Activated T-helper 1 cell treated with anti-CD3 and anti-CD28 coated beads, Interleukin-2, amount 50 U/mL, for 16 hours (primary cell): ENCODE results near the gene NSD2.
"Not testable (repeated sequence)": the region's sequence is repeated elsewhere in the genome, so short reads cannot be mapped to it uniquely, and the experiment has no call there.

Experiments used
- DNase-seq, 2 donors: peaks; one replicate each; pipeline ENCODE4 v3.0.0-alpha.2; 2020; ENCODE audit warnings: low read depth in 1 of 2, low spot score in 1 of 2

NSD2 gene

DNA sequence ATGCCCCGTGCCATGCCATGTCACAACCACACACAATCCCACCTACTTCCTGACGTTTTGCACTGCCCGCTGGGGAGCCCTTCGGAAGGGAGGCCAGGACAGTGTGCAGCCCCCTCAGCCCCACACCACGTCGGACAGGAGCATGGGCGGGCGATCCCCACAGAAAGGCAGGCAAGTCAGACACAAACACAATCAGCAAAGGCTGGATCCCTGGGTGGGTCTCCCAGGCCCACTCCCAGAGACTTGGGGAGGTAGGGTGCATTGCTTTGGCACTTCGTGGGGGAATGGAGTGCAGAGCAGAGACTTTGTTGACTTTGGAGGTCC lies 29.3 kb upstream of the NSD2 start:
- no peak for DNase-seq

- no peak for DNase-seq
These were observed 28.8 kb upstream of the NSD2 start for GRCh38 chr4:1842339-1842895.

GRCh38 chr4:1842993-1843448 lies 28.2 kb upstream of the NSD2 start:
- DNase-seq: no peak

GRCh38 chr4:1843852-1844251 lies 27.3 kb upstream of the NSD2 start:
- no peak for DNase-seq

- not testable (repeated sequence) for DNase-seq
These were observed 26.6 kb upstream of the NSD2 start for GRCh38 chr4:1844618-1845017.

GRCh38 chr4:1846580-1846979 lies 24.6 kb upstream of the NSD2 start:
- DNase-seq: no peak

- no peak for DNase-seq
These were observed 20.9 kb upstream of the NSD2 start for GRCh38 chr4:1850276-1850675.

DNA sequence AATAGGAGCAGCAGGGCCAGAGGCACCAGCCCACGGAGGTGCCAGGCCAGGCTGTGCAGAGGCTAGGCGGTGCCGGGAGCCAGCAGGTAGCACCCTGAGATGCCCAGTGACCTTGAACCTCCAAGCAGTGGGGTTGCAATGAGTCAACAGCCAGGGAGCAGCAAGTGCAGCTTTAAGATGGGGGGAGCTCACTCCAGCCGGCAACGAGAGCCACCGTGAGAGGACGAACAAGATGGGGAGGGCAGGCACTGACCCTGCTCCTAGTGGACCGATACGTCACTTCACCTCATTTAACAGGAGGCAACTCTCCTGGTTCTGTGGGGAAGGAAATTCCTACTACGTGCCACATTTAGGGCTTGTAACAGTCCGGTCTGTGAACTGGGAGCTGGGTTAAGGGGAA lies 20.0 kb upstream of the NSD2 start:
- no peak for DNase-seq

DNA sequence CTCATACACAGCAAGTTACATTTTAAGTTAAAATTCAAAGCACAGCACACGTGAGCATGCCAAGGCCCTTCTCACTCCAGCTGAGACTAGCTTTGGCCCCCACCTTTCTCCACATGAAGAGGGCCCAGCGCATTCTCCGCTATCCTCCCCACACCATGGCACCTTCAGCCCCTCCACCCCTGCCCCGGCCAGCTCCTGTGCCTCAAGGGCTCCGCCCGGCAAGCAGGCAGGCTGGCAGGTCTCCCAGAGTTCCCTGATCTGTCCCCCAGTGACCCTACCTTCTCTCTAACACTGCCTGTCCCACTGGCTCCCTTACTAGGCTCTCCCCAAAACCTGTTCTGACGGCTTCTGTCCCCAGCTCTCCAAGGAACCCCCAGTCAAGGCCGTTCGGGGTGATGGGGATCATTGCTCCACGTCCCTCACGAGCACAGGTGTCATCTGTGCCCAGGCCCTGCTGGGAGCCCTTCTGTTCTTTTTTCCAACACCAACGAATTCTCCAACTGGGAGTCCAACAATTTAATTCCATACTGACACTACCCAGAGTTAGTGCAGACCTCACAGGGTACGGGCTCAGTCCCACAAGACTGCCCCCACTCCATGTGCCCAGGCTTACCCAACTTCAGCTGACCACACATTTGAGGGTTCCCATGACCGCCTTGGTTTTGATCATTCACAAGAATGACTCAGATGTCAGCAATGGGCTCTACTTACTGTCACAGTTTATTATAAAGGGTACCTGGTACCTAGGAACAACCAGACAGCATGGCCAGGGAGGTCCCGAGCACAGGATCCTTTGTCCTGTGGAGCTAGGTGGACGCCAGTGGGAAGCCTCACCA lies 19.4 kb upstream of the NSD2 start:
- no peak for DNase-seq

GRCh38 chr4:1852904-1853623 lies 18.1 kb upstream of the NSD2 start:
- DNase-seq: no peak

DNA sequence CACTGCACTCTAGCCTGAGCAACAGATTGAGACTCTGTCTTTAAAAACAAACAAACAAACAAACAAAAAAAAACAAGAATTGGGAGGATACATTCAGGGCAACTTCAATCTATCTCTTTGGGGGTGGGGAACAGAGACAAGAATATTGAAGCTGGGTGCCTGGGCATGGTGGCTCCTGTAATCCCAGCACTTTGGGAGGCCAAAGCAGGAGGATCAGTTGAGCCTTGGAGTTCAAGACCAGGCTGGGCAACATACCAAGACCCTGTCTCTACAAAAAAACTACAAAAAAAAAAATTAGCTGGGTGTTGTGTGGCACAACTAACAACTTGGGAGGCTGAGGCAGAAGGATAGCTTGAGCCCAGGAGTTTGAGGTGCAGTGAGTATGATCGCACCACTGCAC lies 16.4 kb upstream of the NSD2 start:
- DNase-seq: no peak

DNA sequence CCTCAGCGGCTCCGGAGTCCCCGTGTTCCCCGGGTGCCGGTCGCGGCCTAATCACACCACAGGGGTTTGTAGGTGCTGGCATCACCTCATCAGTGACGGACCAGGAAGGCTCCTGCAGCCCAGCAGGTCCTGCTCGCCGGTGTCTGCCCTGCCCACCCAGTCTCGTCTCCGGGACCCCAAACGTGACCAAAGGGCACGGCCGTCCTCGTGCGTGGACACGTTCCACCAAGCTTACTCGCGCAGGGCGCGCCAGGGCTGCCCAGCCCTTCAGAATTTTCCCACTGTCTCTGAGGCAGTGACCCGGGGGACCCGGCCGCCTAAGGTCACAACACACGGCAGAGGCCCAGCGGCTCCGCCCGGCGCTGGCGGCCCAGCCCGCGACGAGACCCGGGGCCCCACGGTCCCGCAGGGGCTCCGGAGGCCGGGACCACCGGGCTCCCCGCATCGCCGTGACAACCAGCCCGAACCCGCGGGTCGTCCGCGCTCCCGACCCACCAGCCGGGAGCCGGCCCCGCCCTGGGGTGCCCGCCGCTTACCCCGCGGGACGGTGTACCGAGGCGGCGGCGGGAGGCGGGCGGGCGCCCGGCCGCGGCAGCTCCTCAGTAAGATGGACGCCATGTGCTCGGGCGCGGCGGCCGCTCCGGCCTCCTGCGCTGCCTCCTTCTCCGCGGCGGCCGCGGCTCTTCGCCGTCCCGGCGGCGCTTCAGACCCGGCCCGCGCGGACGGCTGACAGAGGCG lies 15.7 kb upstream of the NSD2 start:
- no peak for DNase-seq

DNA sequence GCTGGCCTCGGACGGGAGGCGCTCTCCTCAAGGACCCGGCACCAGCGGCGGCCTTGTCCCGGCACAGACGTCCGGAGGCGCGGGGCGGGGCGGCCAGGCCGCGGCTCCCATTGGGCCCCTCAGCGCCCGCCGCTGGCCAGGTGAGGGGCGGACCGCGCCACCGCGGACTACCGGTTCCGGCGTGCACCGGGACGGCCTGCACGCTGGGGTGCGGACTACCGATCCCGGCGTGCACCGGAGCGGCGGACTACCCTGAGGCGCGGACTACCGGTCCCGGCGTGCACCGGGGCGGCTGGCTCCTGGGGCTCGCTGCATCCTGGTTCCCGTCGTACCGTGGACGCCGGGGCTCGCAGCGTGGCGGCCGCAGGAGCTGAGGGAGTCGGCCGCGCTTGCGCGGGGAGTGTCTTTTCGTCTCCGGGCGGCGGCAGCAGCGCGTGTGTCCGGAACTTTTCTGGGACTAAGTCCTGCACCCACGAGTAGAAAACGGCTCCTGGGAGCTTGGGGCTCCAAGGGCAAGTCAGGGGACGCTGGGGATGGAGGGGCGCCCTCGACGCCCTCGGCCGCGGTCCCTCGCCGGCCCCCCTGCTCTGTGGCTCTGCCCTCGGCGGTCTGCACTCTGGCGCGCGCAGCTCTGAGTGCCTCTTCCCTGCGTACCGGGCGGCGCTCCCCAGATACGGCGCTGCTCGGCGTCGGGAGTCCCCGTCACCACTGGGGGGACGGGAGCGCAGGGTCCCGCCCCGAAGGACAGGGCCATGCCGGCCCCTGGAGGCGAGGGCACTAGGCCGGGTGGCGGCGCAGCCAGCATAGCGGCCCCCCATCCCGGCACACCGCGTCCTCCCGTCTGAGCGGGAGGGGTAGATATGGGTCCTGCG lies 14.9 kb upstream of the NSD2 start, which contains the start of gene LETM1:
Gene LETM1 (minus strand): TSS at position 86 of the 872 bp plus-strand sequence. CDS start 206 bp downstream, outside the sequence.
- DNase-seq: peak; percentile 82 to 90

GRCh38 chr4:1856943-1857699 lies 14.1 kb upstream of the NSD2 start:
- no peak for DNase-seq

DNA sequence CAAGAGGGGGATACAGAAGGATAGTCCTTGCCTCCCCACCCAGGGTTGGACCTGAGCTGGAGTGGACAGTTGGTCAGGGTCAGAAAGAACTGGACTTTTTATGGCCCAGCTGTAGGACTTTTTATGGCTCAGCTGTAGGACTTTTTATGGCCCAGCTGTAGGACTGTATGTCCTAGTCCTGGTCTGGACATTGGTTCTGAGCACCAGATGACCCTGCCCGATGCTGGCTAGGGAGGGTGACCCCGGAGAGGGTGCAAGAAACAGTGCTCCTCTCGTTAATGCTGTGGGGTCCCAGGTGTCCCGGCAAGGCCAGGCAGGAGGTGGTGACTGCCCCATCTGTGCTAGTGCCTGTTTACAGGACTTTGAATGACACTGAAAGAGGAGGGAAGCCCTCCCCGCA lies 13.3 kb upstream of the NSD2 start:
- no peak for DNase-seq

DNA sequence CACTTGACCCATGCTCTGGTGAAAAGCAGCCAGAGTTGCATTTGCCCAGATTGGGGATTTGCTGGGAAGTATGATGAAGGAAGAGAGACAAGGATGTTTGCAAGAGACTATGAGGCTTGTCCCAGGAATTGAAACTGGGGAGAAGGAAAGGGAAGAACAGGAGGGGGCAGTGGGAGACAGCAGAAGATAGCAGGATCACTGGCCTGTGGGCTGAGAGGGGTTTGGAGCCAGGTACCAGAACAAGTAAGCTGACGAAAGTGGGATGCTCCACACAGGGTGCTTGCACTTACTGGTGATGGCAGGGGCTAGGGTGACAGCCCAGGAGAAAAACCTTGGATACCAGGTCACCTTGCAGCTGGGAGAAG lies 11.8 kb upstream of the NSD2 start:
- no peak for DNase-seq

DNA sequence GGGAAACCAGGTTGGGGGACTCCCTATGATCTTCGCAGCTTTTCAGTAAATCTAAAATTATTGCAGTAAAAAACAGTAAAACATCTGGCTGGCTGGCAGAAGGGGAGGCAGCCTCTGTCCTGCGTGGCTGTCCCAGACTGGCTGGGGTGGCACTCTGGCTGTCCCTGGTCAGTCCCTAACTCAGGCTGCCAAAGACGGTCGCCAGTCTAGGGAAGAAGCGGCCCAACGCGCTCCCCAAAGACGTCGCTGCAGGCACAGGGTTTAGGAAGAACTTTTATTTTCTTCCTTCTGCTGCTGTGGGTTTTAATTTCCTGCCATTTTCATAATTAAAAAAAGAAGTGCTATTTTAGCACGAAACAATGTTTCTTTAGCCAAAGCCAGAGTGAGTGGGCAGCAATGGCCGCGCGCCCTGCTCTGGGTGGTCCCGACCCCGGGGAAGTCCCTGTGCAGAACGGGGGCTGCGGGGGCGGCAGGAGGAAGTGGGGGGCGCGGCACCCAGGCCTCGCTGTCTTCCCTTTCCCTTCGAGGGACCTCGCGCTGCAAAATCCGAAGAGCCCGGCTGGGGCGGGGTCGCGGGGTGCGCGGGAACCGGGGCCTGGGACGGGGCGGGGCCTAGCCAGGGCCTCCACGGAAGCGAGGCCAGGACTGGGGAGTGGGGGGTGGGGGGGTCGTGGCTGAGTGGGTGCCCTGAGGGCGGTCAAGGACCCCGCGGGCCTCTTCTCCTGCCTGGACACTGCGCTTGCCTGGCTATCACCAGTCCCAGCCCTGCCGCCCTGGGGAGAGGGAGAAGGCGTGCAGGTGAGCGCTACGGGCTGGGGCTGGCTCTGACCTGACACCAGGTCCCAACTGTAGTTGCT lies 8.9 kb upstream of the NSD2 start:
- DNase-seq: no peak

- no peak for DNase-seq
These were observed 8.3 kb upstream of the NSD2 start for GRCh38 chr4:1862961-1863296.
